K562 (cell line): ENCODE measurements around the gene CNTN4. TPM values are rescaled to one million over a fixed set of nuclear protein-coding genes. Genes with fewer than 3 reads are reported as not detected.
A peak's percentile ranks its signal among the peaks of the same experiment; 100 is the strongest.

Experiments used
- ATAC-seq: fragments of 200-7000 bp; cut with Tn5 transposase; 3 replicates; pipeline ENCODE4 v1.9.1; 2020; ENCODE audit warnings: moderate library complexity
- BruUV-seq: library from RNA; stranded (reverse); fragments of 400-500 nt; replicated peaks from 2 replicates; lab custom pipeline; 2021; lab: Mats Ljungman, UMichigan
- CTCF ChIA-PET: fragments of 300-600 bp; formaldehyde crosslinking; extraction: SDS; loops from one replicate; lab custom pipeline; 2021; ENCODE audit warnings: low intra/inter-chr PET ratio; lab: Yijun Ruan, JAX
- POLR2A ChIA-PET: fragments of 300-600, 350-650 bp; sonication (Branson Sonifier 250); formaldehyde crosslinking; extraction: SDS; loops from one replicate; lab custom pipeline; 2021; ENCODE audit warnings: antibody characterized with exemption, inconsistent platforms; lab: Yijun Ruan, JAX
- DNase-seq, 4 experiments: peaks; one replicate each; pipeline versions ENCODE4 v3.0.0 to v3.0.0-alpha.2; 2011 to 2018; ENCODE audit warnings: low spot score in 3 of 4, mixed read lengths in 3 of 4; ENCODE audit errors: extremely low read depth in 1 of 4
- FAIRE-seq: peaks from 2 replicates; lab custom pipeline; 2011; peaks lifted over from hg19 to GRCh38; lab: Jason Lieb, UNC
- H2AFZ ChIP-seq: 2 replicates; pipeline ENCODE4 v1.6.0; 2011; ENCODE audit warnings: low read depth, low read length, control low read depth, inconsistent platforms
- H3K27ac ChIP-seq: fragments of 200-600 bp; 3 replicates; pipeline ENCODE4 v1.8.0; 2011; ENCODE audit warnings: low read depth, mild to moderate bottlenecking, control low read depth, inconsistent platforms, low read length, moderate library complexity, mixed read lengths; ENCODE audit errors: extremely low read depth
- H3K27me3 ChIP-seq, 2 experiments: fragments of 300-600 bp in 1 of 2; 2 replicates in 1 of 2; 3 replicates in 1 of 2; pipeline versions ENCODE4 v1.6.0 to v1.8.0; 2011; ENCODE audit warnings: inconsistent platforms in 2 of 2, low read length in 2 of 2, mild to moderate bottlenecking in 1 of 2, mixed read lengths in 1 of 2, moderate library complexity in 1 of 2; ENCODE audit not compliant: control insufficient read depth in 2 of 2, insufficient read depth in 2 of 2
- H3K36me3 ChIP-seq: fragments of 300-600 bp; 3 replicates; pipeline ENCODE4 v1.8.0; 2011; ENCODE audit warnings: mild to moderate bottlenecking, low read length, inconsistent platforms; ENCODE audit not compliant: control insufficient read depth, insufficient read depth
- H3K4me1 ChIP-seq, 2 experiments: fragments of 200-600 bp in 1 of 2; replicated peaks in 1 of 2; 2 replicates in 1 of 2; 3 replicates in 1 of 2; pipeline versions ENCODE4 v1.5.1 to v1.8.0; 2011; ENCODE audit warnings: inconsistent platforms in 2 of 2, low read length in 2 of 2, mild to moderate bottlenecking in 1 of 2, mixed read lengths in 1 of 2, moderate library complexity in 1 of 2; ENCODE audit not compliant: control insufficient read depth in 2 of 2, insufficient read depth in 2 of 2
- H3K4me2 ChIP-seq: 2 replicates; pipeline ENCODE4 v1.6.1; 2011; ENCODE audit warnings: low read length, control low read depth, inconsistent platforms, mixed read lengths; ENCODE audit not compliant: insufficient read depth
- H3K4me3 ChIP-seq: fragments of 200-600 bp; sonication (generic), shearing (Covaris generic); 2 replicates; pipeline ENCODE4 v1.5.1; 2016; ENCODE audit warnings: control low read depth, inconsistent platforms
- H3K79me2 ChIP-seq: fragments of 200-600 bp; 3 replicates; pipeline ENCODE4 v1.8.0; 2011; ENCODE audit warnings: low read length, inconsistent platforms; ENCODE audit not compliant: control insufficient read depth, insufficient read depth
- H3K9ac ChIP-seq, 2 experiments: 2 replicates each; pipeline versions ENCODE4 v1.6.0 to v1.6.1; 2011; ENCODE audit warnings: low read depth in 2 of 2, low read length in 2 of 2, control low read depth in 1 of 2, inconsistent platforms in 1 of 2, mild to moderate bottlenecking in 1 of 2, mixed read lengths in 1 of 2; ENCODE audit not compliant: insufficient read depth in 1 of 2
- H3K9me1 ChIP-seq: one replicate; pipeline ENCODE4 v1.6.0; 2011; ENCODE audit warnings: inconsistent platforms, mild to moderate bottlenecking, low read length, moderate library complexity; ENCODE audit not compliant: control insufficient read depth, insufficient read depth
- H3K9me3 ChIP-seq: replicated peaks from 2 replicates; pipeline ENCODE4 v1.5.1; 2011; ENCODE audit warnings: low read depth, low read length, inconsistent platforms; ENCODE audit not compliant: control insufficient read depth, insufficient read depth
- H4K20me1 ChIP-seq: replicated peaks from 2 replicates; pipeline ENCODE4 v1.6.1; 2011; ENCODE audit warnings: low read length, inconsistent platforms, mixed read lengths; ENCODE audit not compliant: control insufficient read depth, insufficient read depth
- ATF2 ChIP-seq: sonication (generic); formaldehyde crosslinking; IDR thresholded peaks from 2 replicates; pipeline ENCODE4 v1.8.1; 2022; ENCODE audit warnings: missing genetic modification reagents
- DIDO1 ChIP-seq: fragments of 450-650 bp; IDR thresholded peaks from 2 replicates; pipeline ENCODE4 v1.6.1; 2016; ENCODE audit warnings: low read depth, missing biosample characterization, missing genetic modification characterization
- FOXM1 ChIP-seq, 2 experiments: fragments of 450-650 bp in 1 of 2; sonication (generic) in 1 of 2; formaldehyde crosslinking in 1 of 2; IDR thresholded peaks; 2 replicates each; pipeline versions ENCODE4 v1.6.1 to v1.9.0; 2017 to 2022; ENCODE audit warnings: low read depth in 2 of 2, mild to moderate bottlenecking in 2 of 2, missing genetic modification reagents in 1 of 2, moderate library complexity in 1 of 2
- FOXP1 ChIP-seq: sonication (generic); formaldehyde crosslinking; IDR thresholded peaks from 2 replicates; pipeline ENCODE4 v1.8.0; 2022; ENCODE audit warnings: mild to moderate bottlenecking, missing genetic modification reagents
- MCM3 ChIP-seq: fragments of 450-650 bp; IDR thresholded peaks from 2 replicates; pipeline ENCODE4 v1.6.1; 2016
- NR2C1 ChIP-seq, 2 experiments: fragments of 450-650 bp; IDR thresholded peaks; 2 replicates each; pipeline ENCODE4 v1.6.1; 2017; ENCODE audit warnings: mild to moderate bottlenecking in 2 of 2, antibody characterized with exemption in 1 of 2, inconsistent platforms in 1 of 2, missing compliant biosample characterization in 1 of 2, missing genetic modification characterization in 1 of 2
- SREBF1 ChIP-seq: fragments of 150-350 bp; IDR thresholded peaks from 2 replicates; pipeline ENCODE4 v1.6.1; 2014; ENCODE audit warnings: antibody characterized with exemption, low read depth, low read length, borderline replicate concordance
- WGBS: fragments of 100-300 bp; shearing (Covaris generic); methylation state at CpG from one replicate; pipeline ENCODE4 v1.1.6; 2016; ENCODE audit warnings: low coverage, mixed read lengths; ENCODE audit not compliant: insufficient coverage; ENCODE audit errors: missing lambda C conversion rate; 5-methylcytosine and 5-hydroxymethylcytosine counted together
- in situ Hi-C: fragments of 300-500 bp; cut with MboI; formaldehyde crosslinking; loops from 4 replicates; pipeline ENCODE4 v1.15.0; 2018; ENCODE audit warnings: inconsistent platforms, mixed read lengths
- intact Hi-C: fragments of 100-400 bp; cut with micrococcal nuclease; formaldehyde crosslinking; loops from 2 replicates; pipeline ENCODE4 v1.14.2; 2022
- polyA plus RNA-seq, 8 experiments: library from polyadenylated mRNA; depleted of rRNA in 4 of 8; stranded (reverse) in 5 of 8; unstranded in 3 of 8; fragments of >200 nt; fragmentation: Nextera tagmentation in 2 of 8; fragmentation: Illumina TruSeq in 1 of 8; extraction: Ambion mirVana in 2 of 8; extraction: Trizol in 1 of 8; gene quantifications; 2 replicates each; pipeline versions ENCODE4 v1.2.1 to v1.2.3, GENCODE V29; 2011 to 2014; ENCODE audit warnings: inconsistent platforms in 1 of 8, missing spikeins in 1 of 8
- total RNA-seq, 7 experiments: library from RNA; depleted of rRNA in 6 of 7; stranded (reverse); fragments of >200 nt in 6 of 7; fragmentation: Illumina TruSeq in 2 of 7; extraction: Trizol in 2 of 7; gene quantifications; 2 replicates each; pipeline versions ENCODE4 v1.2.1 to v1.2.3, GENCODE V29; 2011 to 2021; ENCODE audit warnings: low replicate concordance in 1 of 7
- TF ChIP-seq, protein P1 (sequence below): fragments of 450-650 bp; formaldehyde crosslinking; IDR thresholded peaks from 2 replicates; pipeline ENCODE4 v1.4.0; 2020; ENCODE audit warnings: mild to moderate bottlenecking, mixed read lengths
- TF ChIP-seq, protein P2 (sequence below): fragments of 450-650 bp; IDR thresholded peaks from 2 replicates; pipeline ENCODE4 v1.6.1; 2018; ENCODE audit warnings: mild to moderate bottlenecking, low read depth; ENCODE audit not compliant: partially characterized antibody
- TF ChIP-seq, protein P3 (sequence below): sonication (generic); IDR thresholded peaks from 2 replicates; pipeline ENCODE4 v1.6.1; 2016

CNTN4 gene
- total and polyA plus RNA-seq, 9 of the 15 experiments (the other 6 are each of a cell fraction or from before 2014, with no cell fraction given), result not detected

DNA sequence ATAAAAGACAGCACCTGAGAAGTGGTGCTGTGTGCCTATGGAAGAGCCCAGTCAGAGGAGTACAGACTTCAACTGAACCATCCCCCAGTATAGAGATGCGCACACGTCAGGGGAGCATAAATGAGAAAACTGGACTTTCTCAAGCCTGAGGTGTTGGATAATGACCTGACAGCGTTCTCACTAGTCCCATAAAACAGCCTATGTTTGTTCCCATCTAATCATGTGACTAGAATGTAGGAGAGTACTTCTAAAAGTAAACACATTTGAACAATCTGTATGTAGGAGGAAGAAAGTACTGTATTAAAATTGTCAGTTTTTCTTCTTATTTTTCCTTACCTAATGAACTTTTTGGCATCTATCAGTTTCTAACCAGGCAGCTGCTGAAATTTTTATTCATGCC, 498.9 kb downstream of the CNTN4 start:
- no peaks in the 10 kb centered on the region for H3K27me3 ChIP-seq
- no peaks in the 10 kb centered on the region for H3K79me2 ChIP-seq
- H2AFZ ChIP-seq, result no peak overlapping the region
- H4K20me1 ChIP-seq, result no peaks in the 10 kb centered on the region
- intact Hi-C loops, result no loop called here
- H3K4me2 ChIP-seq, result no peak overlapping the region
- H3K9me1 ChIP-seq, result no peaks in the 10 kb centered on the region
- CTCF ChIA-PET, result no interaction called here
- H3K27ac ChIP-seq, result no peak overlapping the region
- TF ChIP-seq SREBF1 (no peak), MCM3 (no peak)
- TF ChIP-seq, protein P1, sequence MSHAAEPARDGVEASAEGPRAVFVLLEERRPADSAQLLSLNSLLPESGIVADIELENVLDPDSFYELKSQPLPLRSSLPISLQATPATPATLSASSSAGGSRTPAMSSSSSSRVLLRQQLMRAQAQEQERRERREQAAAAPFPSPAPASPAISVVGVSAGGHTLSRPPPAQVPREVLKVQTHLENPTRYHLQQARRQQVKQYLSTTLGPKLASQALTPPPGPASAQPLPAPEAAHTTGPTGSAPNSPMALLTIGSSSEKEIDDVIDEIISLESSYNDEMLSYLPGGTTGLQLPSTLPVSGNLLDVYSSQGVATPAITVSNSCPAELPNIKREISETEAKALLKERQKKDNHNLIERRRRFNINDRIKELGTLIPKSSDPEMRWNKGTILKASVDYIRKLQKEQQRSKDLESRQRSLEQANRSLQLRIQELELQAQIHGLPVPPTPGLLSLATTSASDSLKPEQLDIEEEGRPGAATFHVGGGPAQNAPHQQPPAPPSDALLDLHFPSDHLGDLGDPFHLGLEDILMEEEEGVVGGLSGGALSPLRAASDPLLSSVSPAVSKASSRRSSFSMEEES (CRISPR knock-in tag), result peak; percentile 29; the same call in 1 of the 2 replicates
- FAIRE-seq, result no peak
- DNase-seq, result no peak
- WGBS, result 2% methylated on average over 3 of the region's 3 CpGs
- no TSS peak for BruUV-seq
- H3K4me3 ChIP-seq, result no peak overlapping the region
- H3K9ac ChIP-seq, result no peak overlapping the region
- no peak for ATAC-seq
- no peaks in the 10 kb centered on the region for H3K9me3 ChIP-seq
- no peaks in the 10 kb centered on the region for H3K4me1 ChIP-seq
- in situ Hi-C loops, result no loop called here
- POLR2A ChIA-PET, result no interaction called here
- H3K36me3 ChIP-seq, result no peaks in the 10 kb centered on the region

- CTCF ChIA-PET, result no interaction called here
- no peak overlapping the region for H3K9ac ChIP-seq
- FAIRE-seq, result no peak
- H3K9me1 ChIP-seq, result no peaks in the 10 kb centered on the region
- no peaks in the 10 kb centered on the region for H3K36me3 ChIP-seq
- H3K4me3 ChIP-seq, result no peak overlapping the region
- no TSS peak for BruUV-seq
- in situ Hi-C loops (no loop called here), intact Hi-C loops (no loop called here)
- no peak overlapping the region for H3K27ac ChIP-seq
- POLR2A ChIA-PET, result no interaction called here
- H4K20me1 ChIP-seq, result no peaks in the 10 kb centered on the region
- 0% methylated on average over 1 of the region's 1 CpG for WGBS
- H3K4me1 ChIP-seq, result no peaks in the 10 kb centered on the region
- H3K9me3 ChIP-seq, result no peaks in the 10 kb centered on the region
- no peak for ATAC-seq
- no peak overlapping the region for H3K4me2 ChIP-seq
- no peaks in the 10 kb centered on the region for H3K79me2 ChIP-seq
- no peak for DNase-seq
- no peaks in the 10 kb centered on the region for H3K27me3 ChIP-seq
- H2AFZ ChIP-seq, result no peak overlapping the region
- TF ChIP-seq ATF2 (CRISPR knock-in tag) (no peak), FOXM1 (IDR thresholded peaks at IDR 0.05; ENCODE audit: low read depth) (no peak), FOXM1 (CRISPR knock-in tag; IDR thresholded peaks at IDR 0.05; ENCODE audit: low read depth) (no peak), NR2C1 (IDR thresholded peaks at IDR 0.05) (no peak), NR2C1 (tag; IDR thresholded peaks at IDR 0.05) (no peak), DIDO1 (tag) (no peak), FOXP1 (CRISPR knock-in tag) (no peak)
- TF ChIP-seq, protein P2, sequence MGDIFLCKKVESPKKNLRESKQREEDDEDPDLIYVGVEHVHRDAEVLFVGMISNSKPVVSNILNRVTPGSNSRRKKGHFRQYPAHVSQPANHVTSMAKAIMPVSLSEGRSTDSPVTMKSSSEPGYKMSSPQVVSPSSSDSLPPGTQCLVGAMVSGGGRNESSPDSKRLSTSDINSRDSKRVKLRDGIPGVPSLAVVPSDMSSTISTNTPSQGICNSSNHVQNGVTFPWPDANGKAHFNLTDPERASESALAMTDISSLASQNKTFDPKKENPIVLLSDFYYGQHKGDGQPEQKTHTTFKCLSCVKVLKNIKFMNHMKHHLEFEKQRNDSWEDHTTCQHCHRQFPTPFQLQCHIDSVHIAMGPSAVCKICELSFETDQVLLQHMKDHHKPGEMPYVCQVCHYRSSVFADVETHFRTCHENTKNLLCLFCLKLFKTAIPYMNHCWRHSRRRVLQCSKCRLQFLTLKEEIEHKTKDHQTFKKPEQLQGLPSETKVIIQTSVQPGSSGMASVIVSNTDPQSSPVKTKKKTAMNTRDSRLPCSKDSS, result no peak
- TF ChIP-seq, protein P3, sequence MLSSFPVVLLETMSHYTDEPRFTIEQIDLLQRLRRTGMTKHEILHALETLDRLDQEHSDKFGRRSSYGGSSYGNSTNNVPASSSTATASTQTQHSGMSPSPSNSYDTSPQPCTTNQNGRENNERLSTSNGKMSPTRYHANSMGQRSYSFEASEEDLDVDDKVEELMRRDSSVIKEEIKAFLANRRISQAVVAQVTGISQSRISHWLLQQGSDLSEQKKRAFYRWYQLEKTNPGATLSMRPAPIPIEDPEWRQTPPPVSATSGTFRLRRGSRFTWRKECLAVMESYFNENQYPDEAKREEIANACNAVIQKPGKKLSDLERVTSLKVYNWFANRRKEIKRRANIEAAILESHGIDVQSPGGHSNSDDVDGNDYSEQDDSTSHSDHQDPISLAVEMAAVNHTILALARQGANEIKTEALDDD, result no peak
Measured at GRCh38 chr3:2599471-2599870, 500.8 kb downstream of the CNTN4 start.
